Choroid plexus epithelial cell (primary cell): ENCODE measurements around the gene ANAPC7.
A peak's percentile ranks its signal among the peaks of the same experiment; 100 is the strongest.
"Not testable (repeated sequence)": the region's sequence is repeated elsewhere in the genome, so short reads cannot be mapped to it uniquely, and the experiment has no call there.

ENCODE experiments used
- DNase-seq: peaks from one replicate; pipeline ENCODE4 v3.0.0-alpha.2; 2010; ENCODE audit warnings: low read depth
- H3K4me3 ChIP-seq: 2 replicates; pipeline ENCODE4 v1.5.1; 2011; ENCODE audit warnings: low read depth, mild to moderate bottlenecking, control low read depth, low read length, moderate library complexity
- TF ChIP-seq, protein P1 (sequence below): conservative IDR thresholded peaks from 2 replicates; pipeline ENCODE4 v1.5.1; 2011; ENCODE audit warnings: low read depth, mild to moderate bottlenecking, control low read depth, inconsistent platforms, low read length, moderate library complexity

ANAPC7 gene

DNA sequence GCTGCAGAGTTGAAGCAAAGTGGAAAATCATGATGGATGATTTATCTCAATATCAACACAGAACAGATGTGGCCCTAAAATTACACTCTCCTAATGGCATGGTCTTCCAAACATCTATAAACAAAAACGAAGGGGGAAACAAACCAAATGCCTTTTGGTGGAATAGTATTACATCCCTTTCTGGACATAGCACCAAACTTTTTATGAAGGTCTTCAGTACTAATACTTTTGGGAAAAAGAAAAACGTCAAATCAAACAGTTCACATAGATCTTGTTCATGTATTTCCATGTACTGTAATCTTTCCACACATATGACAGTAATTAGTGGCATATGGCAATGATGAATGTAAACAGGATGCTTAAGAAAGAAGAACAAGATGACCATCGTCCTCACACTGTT is 22.9 kb upstream of the ANAPC7 start:
- DNase-seq: no peak
- no peak overlapping the region for H3K4me3 ChIP-seq
- TF ChIP-seq, protein P1, sequence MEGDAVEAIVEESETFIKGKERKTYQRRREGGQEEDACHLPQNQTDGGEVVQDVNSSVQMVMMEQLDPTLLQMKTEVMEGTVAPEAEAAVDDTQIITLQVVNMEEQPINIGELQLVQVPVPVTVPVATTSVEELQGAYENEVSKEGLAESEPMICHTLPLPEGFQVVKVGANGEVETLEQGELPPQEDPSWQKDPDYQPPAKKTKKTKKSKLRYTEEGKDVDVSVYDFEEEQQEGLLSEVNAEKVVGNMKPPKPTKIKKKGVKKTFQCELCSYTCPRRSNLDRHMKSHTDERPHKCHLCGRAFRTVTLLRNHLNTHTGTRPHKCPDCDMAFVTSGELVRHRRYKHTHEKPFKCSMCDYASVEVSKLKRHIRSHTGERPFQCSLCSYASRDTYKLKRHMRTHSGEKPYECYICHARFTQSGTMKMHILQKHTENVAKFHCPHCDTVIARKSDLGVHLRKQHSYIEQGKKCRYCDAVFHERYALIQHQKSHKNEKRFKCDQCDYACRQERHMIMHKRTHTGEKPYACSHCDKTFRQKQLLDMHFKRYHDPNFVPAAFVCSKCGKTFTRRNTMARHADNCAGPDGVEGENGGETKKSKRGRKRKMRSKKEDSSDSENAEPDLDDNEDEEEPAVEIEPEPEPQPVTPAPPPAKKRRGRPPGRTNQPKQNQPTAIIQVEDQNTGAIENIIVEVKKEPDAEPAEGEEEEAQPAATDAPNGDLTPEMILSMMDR: no peak

DNA sequence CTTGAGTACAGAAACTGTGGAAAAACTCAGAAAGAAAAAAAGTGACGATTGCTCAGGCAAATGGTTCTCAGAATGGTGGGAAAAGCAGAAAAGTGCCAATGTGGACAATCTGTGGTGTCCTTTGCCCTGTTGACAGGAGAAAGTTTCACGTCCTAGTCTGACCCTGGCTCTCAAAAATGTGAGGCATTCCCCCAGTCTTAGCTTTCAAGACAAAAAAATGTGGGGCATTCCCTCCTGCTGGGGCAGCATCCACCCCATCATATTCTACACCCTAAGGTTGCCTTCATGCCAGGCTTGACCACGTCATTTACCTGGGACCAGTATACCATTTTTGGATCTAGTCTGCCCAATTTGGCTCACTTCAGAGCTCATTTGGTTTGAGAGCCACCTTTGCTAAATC is 20.7 kb upstream of the ANAPC7 start:
- TF ChIP-seq, protein P1: no peak
- peak; percentile 26 for DNase-seq
- H3K4me3 ChIP-seq: no peak overlapping the region

DNA sequence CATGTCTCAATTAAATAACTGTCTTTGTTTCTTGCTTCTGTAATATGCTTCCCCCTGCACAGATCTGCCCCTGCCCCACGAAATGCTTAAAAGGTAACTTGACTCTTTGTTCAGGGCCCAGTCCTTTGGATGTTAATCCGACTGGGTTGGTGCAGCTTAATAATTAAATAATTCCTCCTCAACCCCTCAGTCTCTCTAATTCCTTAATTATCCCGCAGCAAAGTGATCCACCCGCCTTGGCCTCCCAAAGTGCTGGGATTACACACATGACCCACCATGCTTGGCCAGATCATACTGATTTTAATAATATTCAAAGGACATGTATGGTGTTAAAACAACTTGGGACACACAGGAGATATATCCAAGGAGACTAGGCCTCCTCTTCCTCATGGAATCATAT is 18.2 kb upstream of the ANAPC7 start:
- DNase-seq: no peak
- TF ChIP-seq, protein P1: no peak
- H3K4me3 ChIP-seq: no peak overlapping the region

DNA sequence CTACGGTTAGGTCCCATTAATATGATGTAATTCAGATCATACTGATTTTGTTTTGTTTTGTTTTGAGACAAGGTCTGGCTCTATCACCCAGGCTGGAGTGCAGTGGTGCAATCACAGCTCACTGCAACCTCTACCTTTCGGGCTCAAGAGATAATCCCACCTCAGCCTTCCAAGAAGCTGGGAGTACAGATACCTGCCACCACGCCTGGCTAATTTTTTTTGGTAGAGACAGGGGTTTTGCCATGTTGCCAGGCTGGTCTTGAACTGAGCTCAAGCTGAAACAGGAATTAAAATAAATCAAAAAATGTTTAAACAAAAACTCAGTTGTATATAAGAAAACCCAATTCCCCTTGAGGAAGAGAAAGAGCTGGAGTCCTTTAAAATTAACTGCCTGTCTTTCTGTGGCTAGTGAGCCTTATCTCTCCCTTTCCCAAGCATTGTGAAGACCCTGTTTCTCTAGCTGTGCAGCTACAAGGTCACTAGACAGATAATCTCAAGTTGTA is 17.7 kb upstream of the ANAPC7 start:
- TF ChIP-seq, protein P1: no peak
- no peak for DNase-seq
- H3K4me3 ChIP-seq: no peak overlapping the region

DNA sequence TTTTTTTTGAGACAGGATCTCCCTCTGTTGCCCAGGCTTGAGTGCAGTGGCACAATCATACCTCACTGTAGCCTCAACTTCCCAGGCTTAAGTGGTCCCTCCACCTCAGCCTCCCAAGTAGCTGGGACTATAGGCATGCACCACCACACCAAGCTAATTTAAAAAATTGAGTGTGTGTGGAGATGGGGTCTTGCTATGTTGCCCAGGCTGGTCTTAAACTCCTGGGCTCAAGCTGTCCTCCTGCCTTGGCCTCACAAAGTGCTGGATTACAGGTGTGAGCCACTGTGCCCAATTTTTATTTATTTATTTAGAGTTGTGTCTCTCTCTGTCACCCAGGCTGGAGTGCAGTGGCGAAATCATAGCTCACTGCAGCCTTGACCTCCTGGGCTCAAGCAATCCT is 17.1 kb upstream of the ANAPC7 start:
- DNase-seq, H3K4me3 ChIP-seq: not testable (repeated sequence)

DNA sequence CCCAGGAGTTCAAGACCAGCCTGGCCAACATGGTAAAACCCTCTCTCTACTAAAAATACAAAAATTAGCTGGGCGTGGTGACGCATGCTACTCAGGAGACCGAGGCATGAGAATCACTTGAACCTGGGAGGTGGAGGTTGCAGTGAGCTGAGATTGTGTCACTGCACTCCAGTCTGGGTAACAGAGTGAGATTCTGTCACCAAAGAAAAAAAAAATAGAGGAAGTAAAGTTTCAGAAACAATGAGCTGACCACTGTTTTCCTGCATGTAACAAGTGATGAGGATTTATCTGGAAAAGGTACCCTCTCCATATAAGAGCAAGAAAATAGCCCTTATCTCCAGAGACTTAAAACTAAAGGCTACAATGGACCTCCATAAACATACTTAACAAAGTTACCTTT is 13.6 kb upstream of the ANAPC7 start:
- H3K4me3 ChIP-seq, DNase-seq: not testable (repeated sequence)

DNA sequence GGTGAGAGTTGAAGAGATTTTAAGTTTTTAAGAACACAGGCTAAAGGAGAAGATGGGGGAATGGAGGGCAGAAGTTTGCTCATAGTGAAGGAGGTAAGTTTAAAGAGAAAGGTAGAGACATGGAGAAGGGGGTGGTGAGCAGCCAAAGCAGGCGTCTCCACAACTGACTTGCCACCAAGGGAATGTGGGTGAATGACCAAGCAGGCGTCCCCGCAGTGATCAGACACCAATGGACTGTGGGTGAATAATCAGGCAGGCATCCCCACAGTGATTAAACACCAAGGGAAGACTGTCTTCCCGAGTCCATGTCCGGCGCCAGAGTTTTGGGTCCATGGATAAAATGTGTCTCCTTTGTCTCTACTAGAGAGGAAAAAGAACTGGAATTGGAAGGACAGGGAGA is 6.6 kb upstream of the ANAPC7 start:
- H3K4me3 ChIP-seq, DNase-seq: not testable (repeated sequence)

DNA sequence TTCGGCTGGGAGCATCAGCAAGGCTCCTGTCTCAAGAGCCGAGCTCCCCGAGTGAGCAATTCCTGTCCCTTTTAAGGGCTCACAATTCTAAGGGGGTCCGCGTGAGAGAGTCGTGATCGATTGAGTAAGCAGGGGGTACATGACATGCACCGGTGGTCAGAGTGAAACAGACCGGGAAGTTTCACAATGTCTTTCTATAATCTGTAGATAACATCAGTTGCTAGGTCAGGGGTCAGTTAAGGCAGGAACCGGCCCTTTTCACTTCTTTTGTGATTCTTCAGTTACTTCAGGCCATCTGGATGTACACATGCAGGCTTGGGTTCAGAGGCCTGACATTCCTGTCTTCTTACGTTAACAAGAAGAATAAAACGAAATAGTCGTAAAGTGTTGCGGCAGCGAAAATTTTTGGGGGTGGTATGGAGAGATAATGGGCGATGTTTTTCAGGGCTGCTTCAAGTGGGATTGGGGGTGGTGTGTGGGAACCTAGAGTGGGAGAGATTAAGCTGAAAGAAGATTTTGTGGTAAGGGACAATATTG is 1.7 kb upstream of the ANAPC7 start:
- not testable (repeated sequence) for H3K4me3 ChIP-seq

DNA sequence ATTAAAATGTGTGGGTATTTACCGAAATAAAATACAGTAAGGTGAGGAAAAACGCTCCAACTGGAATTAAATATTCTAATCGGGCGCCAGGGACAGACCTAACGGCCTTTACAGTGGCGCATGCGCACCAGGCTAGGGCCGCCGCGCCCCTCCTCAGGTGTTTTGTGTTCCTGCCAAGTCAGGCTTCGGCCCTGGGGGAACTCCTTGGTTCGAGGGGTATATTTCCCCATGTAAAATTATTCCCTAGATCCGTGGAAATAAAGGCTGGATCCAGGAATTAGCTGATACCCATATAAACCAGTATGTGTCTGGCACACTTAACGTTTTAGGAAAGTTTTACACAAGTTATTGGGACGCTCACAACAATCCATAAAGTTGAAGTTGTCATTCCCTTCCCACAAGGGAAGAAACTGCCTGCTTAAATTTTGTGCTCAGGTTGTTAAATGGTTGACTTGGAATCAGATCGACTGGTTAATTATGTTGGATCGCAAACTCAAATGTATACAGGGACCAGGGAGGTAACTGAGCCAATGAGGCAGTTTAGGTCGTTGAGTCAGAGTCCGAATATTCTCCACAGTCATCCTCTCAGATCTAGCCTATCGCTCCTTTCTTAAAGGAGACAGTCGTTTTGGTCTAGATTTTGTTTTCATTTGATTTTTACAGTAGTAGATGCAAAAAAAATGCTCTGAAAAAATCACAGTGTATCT is 621 bp upstream of the ANAPC7 start:
- TF ChIP-seq, protein P1: no peak
- DNase-seq: peak; percentile 68
- peak overlapping the region; percentile 74 for H3K4me3 ChIP-seq

More for the DNA sequence above, 1.7 kb upstream of the ANAPC7 start:
- not testable (repeated sequence) for DNase-seq
